K562 (cell line): ENCODE data around the gene KPNA4. TPM values are rescaled to one million over a fixed set of nuclear protein-coding genes. Genes with fewer than 3 reads are reported as not detected.
A peak's percentile ranks its signal among the peaks of the same experiment; 100 is the strongest.

Experiments
- ATAC-seq: fragments of 200-7000 bp; cut with Tn5 transposase; 3 replicates; pipeline ENCODE4 v1.9.1; 2020; ENCODE audit warnings: moderate library complexity
- BruUV-seq: library from RNA; stranded (reverse); fragments of 400-500 nt; replicated peaks from 2 replicates; lab custom pipeline; 2021; lab: Mats Ljungman, UMichigan
- CTCF ChIA-PET: fragments of 300-600 bp; formaldehyde crosslinking; extraction: SDS; loops from one replicate; lab custom pipeline; 2021; ENCODE audit warnings: low intra/inter-chr PET ratio; lab: Yijun Ruan, JAX
- POLR2A ChIA-PET: fragments of 300-600, 350-650 bp; sonication (Branson Sonifier 250); formaldehyde crosslinking; extraction: SDS; loops from one replicate; lab custom pipeline; 2021; ENCODE audit warnings: antibody characterized with exemption, inconsistent platforms; lab: Yijun Ruan, JAX
- DNase-seq, 4 experiments: peaks; one replicate each; pipeline versions ENCODE4 v3.0.0 to v3.0.0-alpha.2; 2011 to 2018; ENCODE audit warnings: low spot score in 3 of 4, mixed read lengths in 3 of 4; ENCODE audit errors: extremely low read depth in 1 of 4
- FAIRE-seq: peaks from 2 replicates; lab custom pipeline; 2011; peaks lifted over from hg19 to GRCh38; lab: Jason Lieb, UNC
- H2AFZ ChIP-seq: 2 replicates; pipeline ENCODE4 v1.6.0; 2011; ENCODE audit warnings: low read depth, low read length, control low read depth, inconsistent platforms
- H3K27ac ChIP-seq: fragments of 200-600 bp; 3 replicates; pipeline ENCODE4 v1.8.0; 2011; ENCODE audit warnings: low read depth, mild to moderate bottlenecking, control low read depth, inconsistent platforms, low read length, moderate library complexity, mixed read lengths; ENCODE audit errors: extremely low read depth
- H3K27me3 ChIP-seq, 2 experiments: fragments of 300-600 bp in 1 of 2; 2 replicates in 1 of 2; 3 replicates in 1 of 2; pipeline versions ENCODE4 v1.6.0 to v1.8.0; 2011; ENCODE audit warnings: inconsistent platforms in 2 of 2, low read length in 2 of 2, mild to moderate bottlenecking in 1 of 2, mixed read lengths in 1 of 2, moderate library complexity in 1 of 2; ENCODE audit not compliant: control insufficient read depth in 2 of 2, insufficient read depth in 2 of 2
- H3K36me3 ChIP-seq: fragments of 300-600 bp; 3 replicates; pipeline ENCODE4 v1.8.0; 2011; ENCODE audit warnings: mild to moderate bottlenecking, low read length, inconsistent platforms; ENCODE audit not compliant: control insufficient read depth, insufficient read depth
- H3K4me1 ChIP-seq, 2 experiments: fragments of 200-600 bp in 1 of 2; replicated peaks in 1 of 2; 2 replicates in 1 of 2; 3 replicates in 1 of 2; pipeline versions ENCODE4 v1.5.1 to v1.8.0; 2011; ENCODE audit warnings: inconsistent platforms in 2 of 2, low read length in 2 of 2, mild to moderate bottlenecking in 1 of 2, mixed read lengths in 1 of 2, moderate library complexity in 1 of 2; ENCODE audit not compliant: control insufficient read depth in 2 of 2, insufficient read depth in 2 of 2
- H3K4me2 ChIP-seq: 2 replicates; pipeline ENCODE4 v1.6.1; 2011; ENCODE audit warnings: low read length, control low read depth, inconsistent platforms, mixed read lengths; ENCODE audit not compliant: insufficient read depth
- H3K4me3 ChIP-seq: fragments of 200-600 bp; sonication (generic), shearing (Covaris generic); 2 replicates; pipeline ENCODE4 v1.5.1; 2016; ENCODE audit warnings: control low read depth, inconsistent platforms
- H3K79me2 ChIP-seq: fragments of 200-600 bp; 3 replicates; pipeline ENCODE4 v1.8.0; 2011; ENCODE audit warnings: low read length, inconsistent platforms; ENCODE audit not compliant: control insufficient read depth, insufficient read depth
- H3K9ac ChIP-seq, 2 experiments: 2 replicates each; pipeline versions ENCODE4 v1.6.0 to v1.6.1; 2011; ENCODE audit warnings: low read depth in 2 of 2, low read length in 2 of 2, control low read depth in 1 of 2, inconsistent platforms in 1 of 2, mild to moderate bottlenecking in 1 of 2, mixed read lengths in 1 of 2; ENCODE audit not compliant: insufficient read depth in 1 of 2
- H3K9me1 ChIP-seq: one replicate; pipeline ENCODE4 v1.6.0; 2011; ENCODE audit warnings: inconsistent platforms, mild to moderate bottlenecking, low read length, moderate library complexity; ENCODE audit not compliant: control insufficient read depth, insufficient read depth
- H3K9me3 ChIP-seq: replicated peaks from 2 replicates; pipeline ENCODE4 v1.5.1; 2011; ENCODE audit warnings: low read depth, low read length, inconsistent platforms; ENCODE audit not compliant: control insufficient read depth, insufficient read depth
- H4K20me1 ChIP-seq: replicated peaks from 2 replicates; pipeline ENCODE4 v1.6.1; 2011; ENCODE audit warnings: low read length, inconsistent platforms, mixed read lengths; ENCODE audit not compliant: control insufficient read depth, insufficient read depth
- KDM1A ChIP-seq, 2 experiments: fragments of 450-650 bp; IDR thresholded peaks; 2 replicates each; pipeline ENCODE4 v1.6.1; 2016; ENCODE audit warnings: mild to moderate bottlenecking in 2 of 2
- RBFOX2 ChIP-seq: fragments of 200-400 bp; formaldehyde crosslinking; IDR thresholded peaks from 2 replicates; pipeline ENCODE4 v1.6.1; 2017; ENCODE audit warnings: low read depth, mild to moderate bottlenecking, low read length, moderate library complexity
- WGBS: fragments of 100-300 bp; shearing (Covaris generic); methylation state at CpG from one replicate; pipeline ENCODE4 v1.1.6; 2016; ENCODE audit warnings: low coverage, mixed read lengths; ENCODE audit not compliant: insufficient coverage; ENCODE audit errors: missing lambda C conversion rate; 5-methylcytosine and 5-hydroxymethylcytosine counted together
- in situ Hi-C: fragments of 300-500 bp; cut with MboI; formaldehyde crosslinking; loops from 4 replicates; pipeline ENCODE4 v1.15.0; 2018; ENCODE audit warnings: inconsistent platforms, mixed read lengths
- intact Hi-C: fragments of 100-400 bp; cut with micrococcal nuclease; formaldehyde crosslinking; loops from 2 replicates; pipeline ENCODE4 v1.14.2; 2022
- polyA plus RNA-seq, 8 experiments: library from polyadenylated mRNA; depleted of rRNA in 4 of 8; stranded (reverse) in 5 of 8; unstranded in 3 of 8; fragments of >200 nt; fragmentation: Nextera tagmentation in 2 of 8; fragmentation: Illumina TruSeq in 1 of 8; extraction: Ambion mirVana in 2 of 8; extraction: Trizol in 1 of 8; gene quantifications; 2 replicates each; pipeline versions ENCODE4 v1.2.1 to v1.2.3, GENCODE V29; 2011 to 2014; ENCODE audit warnings: inconsistent platforms in 1 of 8, missing spikeins in 1 of 8
- total RNA-seq, 7 experiments: library from RNA; depleted of rRNA in 6 of 7; stranded (reverse); fragments of >200 nt in 6 of 7; fragmentation: Illumina TruSeq in 2 of 7; extraction: Trizol in 2 of 7; gene quantifications; 2 replicates each; pipeline versions ENCODE4 v1.2.1 to v1.2.3, GENCODE V29; 2011 to 2021; ENCODE audit warnings: low replicate concordance in 1 of 7
- TF ChIP-seq, protein P1 (sequence below), 2 experiments: fragments of 450-650 bp in 1 of 2; IDR thresholded peaks; 2 replicates each; pipeline ENCODE4 v1.6.1; 2011 to 2017; ENCODE audit warnings: low read depth in 2 of 2, antibody characterized with exemption in 1 of 2, borderline replicate concordance in 1 of 2, low read length in 1 of 2, mild to moderate bottlenecking in 1 of 2, mixed read lengths in 1 of 2; ENCODE audit not compliant: control insufficient read depth in 1 of 2
- TF ChIP-seq, protein P2 (sequence below), 2 experiments: fragments of 450-650 bp; conservative IDR thresholded peaks; 2 replicates each; pipeline ENCODE4 v1.6.1; 2017; ENCODE audit warnings: mild to moderate bottlenecking in 2 of 2, moderate library complexity in 2 of 2

KPNA4 gene
- total and polyA plus RNA-seq, 9 of the 15 experiments (the other 6 are each of a cell fraction or from before 2014, with no cell fraction given), result 13.9 to 66.6 (median 34.5) TPM

DNA sequence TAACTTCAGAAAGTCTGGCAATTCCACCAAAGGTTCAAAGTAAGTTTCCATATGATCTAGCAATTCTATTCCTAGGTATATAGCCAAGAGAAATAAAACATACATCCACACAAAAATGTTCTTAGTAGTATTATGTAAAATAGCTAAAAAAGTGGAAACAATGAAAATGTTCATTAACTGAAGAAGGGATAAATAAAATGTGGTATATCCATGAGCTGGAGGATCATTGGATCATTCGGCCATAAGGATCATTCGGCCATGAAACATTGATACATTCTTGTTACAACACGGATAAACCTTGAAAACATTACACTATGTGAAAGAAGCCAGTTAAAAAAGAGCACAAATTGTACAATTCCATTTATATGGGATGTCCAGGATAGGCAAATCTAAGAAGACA lies 2.4 kb downstream of the KPNA4 start:
- intact Hi-C loops, result loop anchor here (5.0 kb wide), 1 partner anchor 116 kb away; the partner anchor contains the start of gene TRIM59
- in situ Hi-C loops, result no loop called here
- peaks cover 88% of the 10 kb centered on the region for H3K79me2 ChIP-seq
- no peaks in the 10 kb centered on the region for H3K27me3 ChIP-seq
- no peak overlapping the region for H3K27ac ChIP-seq
- ChIA-PET CTCF (no interaction called here), POLR2A (interaction anchor here (1.1 kb wide), 1 partner anchor 10 kb away, joined by 3 read pairs; no protein-coding TSS in a partner anchor)
- ATAC-seq (no peak), FAIRE-seq (no peak), DNase-seq (no peak)
- BruUV-seq, result no TSS peak
- 83% methylated on average over 3 of the region's 3 CpGs for WGBS
- no peaks in the 10 kb centered on the region for H3K9me1 ChIP-seq
- peak overlapping the region; percentile 25; the same call in 1 of the 2 replicates for H3K4me2 ChIP-seq
- no peaks in the 10 kb centered on the region; the same call in 1 of the 2 replicates for H3K9me3 ChIP-seq
- TF ChIP-seq, protein P1, sequence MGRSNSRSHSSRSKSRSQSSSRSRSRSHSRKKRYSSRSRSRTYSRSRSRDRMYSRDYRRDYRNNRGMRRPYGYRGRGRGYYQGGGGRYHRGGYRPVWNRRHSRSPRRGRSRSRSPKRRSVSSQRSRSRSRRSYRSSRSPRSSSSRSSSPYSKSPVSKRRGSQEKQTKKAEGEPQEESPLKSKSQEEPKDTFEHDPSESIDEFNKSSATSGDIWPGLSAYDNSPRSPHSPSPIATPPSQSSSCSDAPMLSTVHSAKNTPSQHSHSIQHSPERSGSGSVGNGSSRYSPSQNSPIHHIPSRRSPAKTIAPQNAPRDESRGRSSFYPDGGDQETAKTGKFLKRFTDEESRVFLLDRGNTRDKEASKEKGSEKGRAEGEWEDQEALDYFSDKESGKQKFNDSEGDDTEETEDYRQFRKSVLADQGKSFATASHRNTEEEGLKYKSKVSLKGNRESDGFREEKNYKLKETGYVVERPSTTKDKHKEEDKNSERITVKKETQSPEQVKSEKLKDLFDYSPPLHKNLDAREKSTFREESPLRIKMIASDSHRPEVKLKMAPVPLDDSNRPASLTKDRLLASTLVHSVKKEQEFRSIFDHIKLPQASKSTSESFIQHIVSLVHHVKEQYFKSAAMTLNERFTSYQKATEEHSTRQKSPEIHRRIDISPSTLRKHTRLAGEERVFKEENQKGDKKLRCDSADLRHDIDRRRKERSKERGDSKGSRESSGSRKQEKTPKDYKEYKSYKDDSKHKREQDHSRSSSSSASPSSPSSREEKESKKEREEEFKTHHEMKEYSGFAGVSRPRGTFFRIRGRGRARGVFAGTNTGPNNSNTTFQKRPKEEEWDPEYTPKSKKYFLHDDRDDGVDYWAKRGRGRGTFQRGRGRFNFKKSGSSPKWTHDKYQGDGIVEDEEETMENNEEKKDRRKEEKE (IDR thresholded peaks at IDR 0.05; ENCODE audit: borderline replicate concordance in 1 of 2, control insufficient read depth in 1 of 2, low read depth in 2 of 2, low read length in 1 of 2), result no peak
- TF ChIP-seq, protein P2, sequence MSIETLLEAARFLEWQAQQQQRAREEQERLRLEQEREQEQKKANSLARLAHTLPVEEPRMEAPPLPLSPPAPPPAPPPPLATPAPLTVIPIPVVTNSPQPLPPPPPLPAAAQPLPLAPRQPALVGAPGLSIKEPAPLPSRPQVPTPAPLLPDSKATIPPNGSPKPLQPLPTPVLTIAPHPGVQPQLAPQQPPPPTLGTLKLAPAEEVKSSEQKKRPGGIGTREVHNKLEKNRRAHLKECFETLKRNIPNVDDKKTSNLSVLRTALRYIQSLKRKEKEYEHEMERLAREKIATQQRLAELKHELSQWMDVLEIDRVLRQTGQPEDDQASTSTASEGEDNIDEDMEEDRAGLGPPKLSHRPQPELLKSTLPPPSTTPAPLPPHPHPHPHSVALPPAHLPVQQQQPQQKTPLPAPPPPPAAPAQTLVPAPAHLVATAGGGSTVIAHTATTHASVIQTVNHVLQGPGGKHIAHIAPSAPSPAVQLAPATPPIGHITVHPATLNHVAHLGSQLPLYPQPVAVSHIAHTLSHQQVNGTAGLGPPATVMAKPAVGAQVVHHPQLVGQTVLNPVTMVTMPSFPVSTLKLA (conservative IDR thresholded peaks at IDR 0.05), result no peak
- TF ChIP-seq KDM1A (IDR thresholded peaks at IDR 0.05), result no peak
- TF ChIP-seq RBFOX2, result peak; percentile 31; the same call in 1 of the 2 replicates
- 0 out of 2 replicates have a peak, but pooled peaks cover 9% of the 10 kb centered on the region for H4K20me1 ChIP-seq
- H3K4me3 ChIP-seq, result no peak overlapping the region; the same call in 1 of the 2 replicates
- H3K4me1 ChIP-seq, result peaks cover 8 to 17% of the 10 kb centered on the region in 2 experiments; a peak in 4 of 5 replicates
- peaks cover 35% of the 10 kb centered on the region; the same call in 2 of the 3 replicates for H3K36me3 ChIP-seq
- H3K9ac ChIP-seq, result no peak overlapping the region
- H2AFZ ChIP-seq, result no peak overlapping the region
